HG02623 (cell line): ENCODE measurements around the gene VWA3B.
"Not testable (repeated sequence)": the region's sequence is repeated elsewhere in the genome, so short reads cannot be mapped to it uniquely, and the experiment has no call there.

Experiments used
- ATAC-seq: cut with Tn5 transposase; IDR thresholded peaks from one replicate; pipeline ENCODE4 v1.9.1; 2021; ENCODE audit warnings: moderate library complexity; ENCODE audit not compliant: unreplicated experiment

VWA3B gene

DNA sequence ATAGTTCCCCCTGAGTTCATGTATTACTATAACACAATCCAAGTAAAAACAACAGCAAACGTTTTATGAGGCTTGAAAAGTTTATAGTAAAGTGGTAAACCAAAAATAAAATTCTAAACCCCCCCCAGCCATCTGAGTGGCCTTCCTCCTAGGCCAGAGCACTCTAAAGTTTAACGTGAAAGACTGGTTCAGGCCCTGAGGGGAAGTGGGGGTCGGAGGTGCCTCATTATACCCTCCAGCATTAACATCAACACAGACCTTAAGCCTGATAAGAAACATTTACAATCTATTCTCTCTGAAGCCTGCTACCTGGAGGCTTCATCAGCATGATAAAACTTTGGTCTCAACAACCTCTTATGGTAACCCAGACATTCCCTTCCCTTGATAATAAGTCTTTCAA is 230.2 kb downstream of the VWA3B start:
- ATAC-seq: no peak

DNA sequence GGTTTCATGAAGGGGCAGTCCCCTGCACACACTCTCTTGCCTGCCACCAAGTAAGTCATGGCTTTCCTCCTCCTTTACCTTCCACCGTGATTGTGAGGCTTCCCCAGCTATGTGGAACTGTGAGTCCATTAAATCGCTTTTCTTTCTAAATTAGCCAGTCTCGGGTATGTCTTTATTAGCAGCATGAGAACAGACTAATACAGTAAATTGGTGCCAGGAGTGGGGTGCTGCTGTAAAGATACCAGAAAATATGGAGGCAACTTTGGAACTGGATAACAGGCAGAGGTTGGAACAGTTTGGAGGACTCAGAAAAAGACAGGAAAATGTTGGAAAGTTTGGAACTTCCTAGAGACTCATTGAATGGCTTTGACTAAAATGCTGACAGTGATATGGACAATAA is 233.2 kb downstream of the VWA3B start:
- ATAC-seq: not testable (repeated sequence)

DNA sequence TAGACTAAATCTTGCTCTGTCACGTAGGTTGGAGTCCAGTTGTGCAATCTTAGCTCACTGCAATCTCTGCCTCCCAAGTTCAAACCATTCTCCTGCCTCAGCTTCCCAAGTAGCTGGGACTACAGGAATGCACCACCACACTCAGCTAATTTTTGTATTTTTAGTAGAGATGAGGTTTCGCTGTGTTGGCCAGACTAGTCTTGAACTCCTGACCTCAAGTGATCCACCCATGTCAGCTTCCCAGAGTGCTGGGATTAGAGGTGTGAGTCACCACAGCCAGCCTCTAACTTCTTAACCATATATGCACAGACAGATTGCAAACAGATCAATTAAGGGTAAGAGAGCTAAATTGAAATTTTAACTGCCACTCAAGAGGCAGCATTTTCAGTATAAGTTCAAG is 237.2 kb downstream of the VWA3B start:
- no peak for ATAC-seq

DNA sequence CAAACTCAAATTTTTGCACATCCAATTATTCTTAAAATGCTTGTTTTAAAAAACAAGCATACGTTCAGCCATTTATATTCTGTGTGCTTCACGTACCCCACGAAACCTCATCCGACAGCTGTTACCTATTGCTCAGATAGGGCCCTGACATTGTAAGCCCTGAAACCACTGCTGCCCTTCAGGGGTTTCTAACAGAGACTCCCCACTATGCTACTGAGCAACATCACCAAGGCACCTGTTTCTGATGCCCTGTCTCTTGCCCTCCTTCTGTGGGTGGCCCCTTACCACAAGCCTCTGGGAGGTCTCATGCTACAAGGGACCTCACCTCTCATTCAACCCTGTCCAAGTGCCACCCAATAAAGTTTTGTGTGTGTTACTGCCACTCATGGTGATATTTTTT is 240.8 kb downstream of the VWA3B start:
- ATAC-seq: no peak

DNA sequence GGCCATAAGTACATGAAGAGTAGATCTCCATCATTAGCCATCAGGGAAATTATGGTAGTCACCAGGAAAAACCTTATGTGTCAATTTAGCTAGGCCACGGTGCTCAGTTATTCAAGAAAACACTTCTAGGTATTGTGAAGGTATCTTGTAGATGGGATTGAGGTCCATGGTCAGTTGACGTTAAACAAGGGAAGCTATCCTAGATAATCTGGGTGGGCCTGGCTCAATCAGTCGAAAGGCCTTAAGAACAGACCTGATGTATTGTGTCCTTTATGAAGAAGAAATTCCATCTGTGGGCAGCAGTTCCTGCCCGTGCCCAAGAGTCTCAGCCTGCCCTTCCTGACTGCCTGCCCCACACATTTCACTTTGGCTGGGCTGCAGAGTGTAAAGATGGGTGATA is 242.6 kb downstream of the VWA3B start:
- ATAC-seq: no peak

DNA sequence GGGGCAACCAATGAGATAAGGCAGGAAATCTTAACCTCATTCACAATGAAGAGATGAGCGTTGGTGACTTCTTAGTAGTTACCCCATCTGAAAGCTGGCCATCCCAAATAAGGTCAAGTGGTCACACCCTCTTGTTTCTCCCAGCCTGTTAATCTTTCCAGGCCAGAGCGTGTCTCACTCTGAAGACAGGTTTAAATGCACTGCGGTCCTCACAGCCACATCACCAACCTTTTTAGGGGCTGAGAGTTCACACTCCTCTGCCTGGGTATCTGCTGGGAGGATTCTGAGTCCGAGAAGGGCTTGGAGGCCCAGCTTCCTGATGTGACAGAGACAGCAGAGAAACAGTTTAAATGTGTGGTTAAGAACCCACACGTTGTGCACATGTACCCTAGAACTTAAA is 246.0 kb downstream of the VWA3B start:
- no peak for ATAC-seq

DNA sequence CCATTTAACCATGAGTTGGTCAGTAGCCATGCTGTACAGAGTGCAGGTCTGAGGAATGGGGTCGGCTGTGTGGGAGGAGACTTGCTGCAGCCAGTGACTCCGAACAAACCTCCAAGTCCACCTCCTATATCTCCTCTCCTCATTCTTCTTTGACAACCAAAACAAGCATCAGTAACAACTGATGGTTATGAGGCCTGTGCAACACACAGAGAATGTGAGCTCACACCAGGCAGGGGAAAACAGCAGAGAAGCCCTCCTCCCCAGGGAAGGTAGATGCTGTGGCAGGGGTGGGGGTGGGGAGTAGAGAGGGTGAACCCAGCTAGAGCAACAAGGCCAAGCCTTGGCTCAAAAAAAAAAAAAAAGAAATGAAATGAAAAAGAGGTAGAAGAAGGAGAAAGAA is 247.0 kb downstream of the VWA3B start:
- no peak for ATAC-seq

DNA sequence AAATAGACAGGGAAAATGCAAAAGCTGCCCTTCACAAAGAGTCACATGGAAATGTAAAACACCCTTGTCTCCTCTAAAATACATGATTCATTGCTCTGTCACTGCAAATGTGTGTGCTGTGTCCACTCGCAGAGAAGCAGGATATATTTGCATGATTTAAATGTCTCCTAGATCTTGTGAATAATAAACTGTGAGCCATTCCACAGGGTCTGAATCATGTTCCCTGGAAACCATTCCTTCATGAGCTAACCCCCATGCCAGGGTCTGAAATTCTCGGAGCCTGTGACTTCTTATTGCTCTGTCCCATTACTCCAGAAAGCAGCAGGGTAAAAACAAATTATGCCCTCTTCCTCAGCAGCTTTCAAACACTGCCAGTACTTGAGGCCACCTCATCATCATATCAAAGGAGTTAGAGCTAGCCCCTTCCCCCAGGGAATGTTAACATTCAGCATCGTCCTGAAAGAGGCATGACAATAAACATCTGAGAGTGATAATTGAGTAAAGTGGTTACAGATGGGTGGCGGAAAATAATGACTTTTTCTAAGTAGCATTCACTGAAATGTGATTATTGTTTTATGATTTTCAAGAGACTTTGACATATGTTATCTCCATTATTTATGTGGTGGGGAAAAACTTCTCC is 247.6 kb downstream of the VWA3B start:
- no peak for ATAC-seq

DNA sequence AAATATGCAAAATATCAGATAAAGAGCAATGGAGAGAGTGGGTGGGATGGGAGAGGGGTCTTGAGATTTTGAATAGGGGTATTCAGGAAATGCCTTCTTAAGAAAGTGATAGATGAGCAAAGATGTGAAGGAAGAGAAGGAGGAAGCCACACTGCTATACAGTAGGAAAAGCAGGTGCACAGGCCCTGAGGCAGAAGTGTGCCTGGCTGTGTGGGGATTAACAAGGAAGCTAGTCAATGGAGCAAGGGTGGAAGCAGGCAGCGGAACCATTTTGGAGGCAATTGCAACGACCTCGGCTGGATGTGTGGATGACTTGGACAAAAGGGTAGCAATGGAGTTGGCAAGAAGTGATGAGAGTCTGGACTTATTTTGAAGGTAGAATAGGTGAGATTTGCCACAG is 248.3 kb downstream of the VWA3B start:
- no peak for ATAC-seq

DNA sequence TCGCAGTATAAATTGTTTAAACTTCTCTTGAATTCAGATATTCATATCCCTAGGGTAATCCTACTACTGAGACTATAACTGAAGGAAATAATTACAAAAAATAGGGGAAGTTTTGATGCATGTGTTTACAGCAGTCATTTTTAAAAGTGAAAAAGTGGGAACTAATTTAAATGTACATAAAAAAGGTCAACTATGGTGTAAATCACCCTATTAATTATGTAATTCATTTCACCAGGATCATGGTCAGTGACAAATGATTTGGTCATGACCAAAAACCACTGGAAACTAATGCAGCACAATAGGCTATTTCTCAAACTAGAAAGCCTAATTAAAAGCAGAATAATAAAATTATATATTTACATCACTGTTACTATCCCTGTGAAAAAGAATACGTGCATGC is 254.3 kb downstream of the VWA3B start:
- ATAC-seq: no peak

DNA sequence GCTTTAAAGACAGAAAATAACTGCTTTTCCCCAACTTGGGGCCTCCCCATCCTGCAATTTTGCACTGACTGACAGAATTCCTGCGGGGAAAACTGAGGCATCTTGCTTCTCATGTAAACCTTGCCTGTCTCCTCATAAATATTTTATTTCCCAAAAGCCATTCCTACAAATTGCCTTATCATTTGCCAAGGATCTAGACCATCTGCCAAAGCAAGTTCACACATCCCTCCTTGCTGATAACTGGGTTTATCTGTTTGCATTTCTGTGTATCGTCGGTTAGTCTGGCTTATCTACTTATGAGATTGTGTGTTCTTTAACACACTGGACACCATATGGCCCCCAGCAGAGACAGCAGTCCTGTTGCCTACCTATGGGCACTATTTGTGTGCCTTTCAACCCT is 256.3 kb downstream of the VWA3B start:
- no peak for ATAC-seq

DNA sequence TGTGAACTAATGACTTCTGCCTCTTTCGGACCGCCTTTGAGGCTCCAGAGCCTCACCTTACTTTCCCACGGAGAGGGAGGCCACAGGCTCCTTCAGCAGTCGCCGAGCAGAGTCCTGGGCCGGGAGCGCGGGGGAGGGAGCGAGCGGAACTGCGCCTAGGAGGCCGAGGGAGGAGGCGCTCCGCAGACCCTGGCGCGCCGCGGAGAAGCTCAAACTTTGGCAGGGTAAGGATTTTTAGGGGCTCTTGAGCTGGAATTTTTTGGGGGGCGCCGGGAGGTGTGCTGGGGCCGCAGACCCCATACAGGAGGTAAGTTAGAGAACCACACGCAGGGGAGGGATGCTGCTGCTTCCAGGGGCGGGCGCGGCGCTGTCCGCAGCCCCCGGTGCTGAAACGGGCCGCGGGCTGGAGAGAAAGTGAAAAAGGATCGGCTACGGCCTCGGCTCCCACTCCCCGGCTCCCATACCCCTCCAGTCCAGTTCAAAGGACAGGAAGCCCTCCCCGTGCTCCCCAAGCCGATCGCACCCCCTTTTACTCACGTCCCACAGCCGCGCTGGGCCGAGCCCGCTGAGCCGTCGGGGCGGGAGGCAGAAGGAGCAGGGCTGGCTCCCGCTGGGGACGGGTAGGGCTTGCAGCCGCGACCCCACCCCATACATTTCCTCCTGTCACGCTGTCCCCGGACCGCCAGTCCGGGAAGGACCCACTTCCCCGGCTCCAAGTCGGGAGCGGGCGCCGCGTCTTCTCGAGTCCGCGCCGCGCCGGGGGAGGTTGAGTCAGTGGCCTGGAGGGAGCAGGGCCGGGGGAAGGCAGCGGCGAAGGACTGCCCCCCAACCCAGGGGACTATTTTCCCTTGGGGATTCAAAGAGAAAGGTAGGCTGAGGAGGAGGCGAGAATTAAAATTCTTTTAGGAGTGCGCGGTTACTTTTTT is 259.6 kb downstream of the VWA3B start, which contains the start of gene CNGA3:
Gene CNGA3, plus strand, starts transcription at position 146 of the 926 bp plus-strand sequence. CDS start 23,520 bp downstream, outside the sequence.
- ATAC-seq: no peak

DNA sequence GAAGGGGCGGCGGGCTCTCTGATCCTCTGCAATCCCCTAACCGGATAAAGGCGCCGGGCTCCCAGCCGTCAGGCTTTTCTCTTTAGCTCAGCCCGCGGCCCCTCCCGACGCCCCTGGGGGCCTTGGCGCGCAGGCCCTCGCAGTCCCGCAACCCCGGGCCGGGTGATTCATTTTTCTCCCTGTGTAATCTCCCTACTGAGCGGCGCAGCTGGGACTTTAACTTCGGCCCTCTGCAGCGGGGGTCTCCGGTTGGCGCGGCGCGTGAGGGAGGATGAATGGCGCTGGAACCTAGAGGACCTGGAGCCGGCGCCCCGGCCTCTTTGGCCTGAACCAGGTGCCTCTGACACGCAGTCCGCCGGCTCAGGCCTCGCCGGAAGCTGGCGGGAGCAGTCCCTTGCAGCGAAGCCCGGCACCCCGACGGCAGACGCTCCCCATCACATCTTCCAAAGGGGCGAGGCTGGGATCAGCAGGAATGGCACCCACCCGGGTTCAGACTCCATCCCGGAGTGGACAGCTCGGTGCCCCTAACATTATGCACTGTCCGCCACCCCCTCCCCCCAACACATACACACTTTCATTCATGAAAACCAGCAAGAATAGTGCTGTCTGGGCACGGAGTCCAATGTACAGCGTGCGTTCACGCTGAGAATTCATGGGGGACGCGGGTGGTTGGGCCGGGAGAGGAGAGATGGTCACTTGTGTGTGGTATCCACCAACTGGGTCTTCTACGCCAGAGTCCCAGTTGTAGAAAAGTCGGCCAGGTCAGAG is 260.5 kb downstream of the VWA3B start:
- ATAC-seq: no peak

DNA sequence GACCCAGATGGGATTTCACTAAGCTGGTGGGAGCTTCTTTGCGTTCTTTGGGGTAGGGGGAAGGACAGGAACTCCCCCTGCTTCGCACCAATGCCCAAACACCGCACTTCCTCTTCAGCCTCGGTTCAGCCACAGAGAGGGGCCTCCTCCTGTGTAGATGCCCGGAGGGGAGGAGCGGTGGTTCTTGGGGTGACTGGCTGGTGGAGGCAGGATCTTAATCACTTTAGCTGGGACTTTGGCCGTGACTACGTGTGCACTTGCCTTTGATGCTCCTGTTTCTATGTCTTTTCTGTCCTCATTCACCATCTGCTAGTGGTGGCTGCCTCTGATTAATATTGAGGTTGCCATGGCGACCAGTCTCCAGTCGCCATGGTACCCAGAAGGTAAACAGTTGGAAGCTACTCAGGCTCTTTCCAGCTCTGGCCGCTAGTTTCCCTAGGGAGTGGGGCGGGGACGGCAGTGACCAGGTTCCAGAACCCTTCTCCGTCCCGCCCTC is 261.1 kb downstream of the VWA3B start:
- no peak for ATAC-seq

DNA sequence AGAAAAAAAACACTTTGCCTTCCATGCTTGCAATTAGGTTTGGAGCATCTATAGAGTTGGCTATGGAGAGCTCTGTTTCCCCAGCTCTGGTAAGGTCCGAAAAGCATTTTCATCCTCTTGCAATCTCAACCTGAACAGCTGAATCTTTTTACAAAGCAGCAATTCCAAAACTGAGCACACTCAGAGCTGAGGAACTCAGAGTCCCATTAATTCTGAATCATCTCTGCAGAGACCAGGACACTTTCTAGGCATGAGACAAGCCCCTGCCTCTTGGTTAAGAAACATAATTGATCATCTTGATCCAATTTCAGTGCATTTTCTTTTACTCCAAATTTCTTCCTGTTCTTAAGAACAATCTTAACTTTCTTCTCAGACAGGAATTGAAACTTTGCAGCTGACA is 263.4 kb downstream of the VWA3B start:
- no peak for ATAC-seq

DNA sequence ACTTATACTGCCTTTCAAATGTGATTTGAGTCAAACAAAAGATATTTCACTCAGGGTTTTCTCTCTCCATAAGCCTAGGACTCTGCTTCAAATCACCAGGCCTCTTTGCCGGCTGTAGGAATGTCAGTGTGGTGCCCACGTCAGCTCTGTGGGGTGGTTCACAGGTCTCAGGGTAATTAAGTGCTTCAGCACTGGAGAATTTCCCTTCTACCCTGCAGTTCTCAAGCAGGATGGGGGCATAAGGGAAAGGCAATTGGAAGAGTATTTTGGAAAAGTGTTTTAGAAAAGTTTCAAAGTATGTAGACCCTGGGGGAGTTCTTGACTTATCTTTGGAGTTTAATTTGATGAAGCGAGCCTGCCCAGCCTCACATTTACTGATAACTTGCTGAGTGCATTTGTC is 268.9 kb downstream of the VWA3B start:
- ATAC-seq: no peak

DNA sequence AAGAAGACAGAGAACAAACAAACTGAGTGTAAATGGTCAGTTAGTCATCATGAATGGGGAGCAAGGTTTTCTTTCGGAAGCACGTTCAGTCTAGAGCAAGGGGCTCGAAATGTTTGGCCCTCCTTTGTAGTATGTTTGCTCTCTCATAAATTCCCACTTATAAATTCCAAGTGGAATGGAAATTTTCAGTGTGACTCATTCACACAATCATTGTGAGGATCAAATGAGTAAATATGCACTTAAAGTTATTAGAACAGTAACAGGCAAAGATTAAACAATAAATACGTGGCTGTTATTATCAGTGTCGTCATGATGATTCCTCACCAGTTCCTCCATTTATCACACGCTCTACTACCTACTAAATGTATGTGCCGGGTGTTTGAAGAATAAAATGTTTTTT is 269.8 kb downstream of the VWA3B start:
- no peak for ATAC-seq

DNA sequence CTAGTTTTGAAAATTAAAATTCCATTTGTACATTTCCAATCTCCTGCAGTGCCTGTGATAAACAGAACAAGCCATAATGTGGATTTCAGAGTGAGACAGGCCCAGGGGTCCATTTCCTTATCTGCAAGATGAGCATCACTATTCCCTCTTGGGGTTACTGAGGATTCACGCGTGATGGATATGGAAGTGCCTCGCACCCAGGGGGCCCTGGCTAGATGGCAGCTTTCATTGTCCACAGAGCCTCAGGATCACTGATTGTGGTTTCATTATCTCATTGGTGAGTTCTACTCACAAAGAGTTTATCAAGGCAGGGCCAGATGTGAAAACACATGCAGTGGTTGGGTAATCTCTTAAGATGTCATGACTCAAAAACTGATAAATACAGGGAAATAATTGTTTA is 270.9 kb downstream of the VWA3B start:
- ATAC-seq: no peak

DNA sequence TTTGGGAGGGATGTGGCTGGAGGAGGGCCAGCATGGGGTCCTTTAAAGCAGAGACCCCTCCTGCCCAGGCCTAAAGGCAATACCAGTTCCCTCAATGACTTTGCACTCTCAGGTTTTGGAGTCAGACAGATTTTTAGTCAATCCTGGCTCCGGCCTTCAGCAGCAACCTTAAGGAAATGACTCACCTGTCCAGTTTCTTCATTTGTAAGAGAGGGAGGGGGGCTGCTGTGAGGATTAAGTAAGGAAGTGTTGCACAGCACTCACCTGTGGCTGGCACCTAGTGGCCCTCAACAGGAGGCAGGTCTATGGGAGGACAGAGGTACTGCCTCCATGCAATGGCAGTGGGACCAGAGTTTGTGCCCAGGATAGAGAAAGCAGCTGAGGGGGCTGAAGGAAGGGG is 273.0 kb downstream of the VWA3B start:
- ATAC-seq: no peak
